ENCODE results near the gene SAE1. TPM values are rescaled to one million over a fixed set of nuclear protein-coding genes. Genes with fewer than 3 reads are reported as not detected.

Gene SAE1
- total and polyA plus RNA-seq, 2 donors from 2014 or later, result 39.5 to 49.4 TPM

- no peaks in the 10 kb centered on the region for H3K27me3 ChIP-seq (ENCODE audit: control insufficient read depth, insufficient read depth, low read length)
- no peak overlapping the region for H3K9ac ChIP-seq (ENCODE audit: low read length in 3 of 3)
- no peak for TF ChIP-seq CTCF (IDR thresholded peaks at IDR 0.05; ENCODE audit: borderline replicate concordance, extremely low read depth, insufficient read depth)
- intact Hi-C loops (cut with DNase I), result no loop called here
- H3K4me1 ChIP-seq (ENCODE audit: control insufficient read depth in 2 of 3, insufficient read depth in 2 of 3, low read depth in 1 of 3, low read length in 3 of 3), result peaks cover 11 to 12% (median 12%) of the 10 kb centered on the region in 3 donors
- H3K27ac ChIP-seq (ENCODE audit: low read depth in 2 of 2, low read length in 2 of 2), result no peak overlapping the region
- FAIRE-seq (no peak), DNase-seq (no peak)
- no peak overlapping the region for H3K4me3 ChIP-seq (ENCODE audit: low read length in 3 of 3)
- H3K9me3 ChIP-seq (ENCODE audit: control insufficient read depth in 2 of 3, insufficient read depth in 1 of 3, low read length in 3 of 3), result no peaks in the 10 kb centered on the region
- peaks cover 0 to 2% (median 0%) of the 10 kb centered on the region in 3 donors for H3K36me3 ChIP-seq (ENCODE audit: control insufficient read depth in 2 of 3, insufficient read depth in 3 of 3, low read length in 3 of 3)
Observed at GRCh38 chr19:47188507-47189033, 57.9 kb downstream of the SAE1 start.

GRCh38 chr19:47190167-47190727 lies 59.6 kb downstream of the SAE1 start:
- DNase-seq (peak; percentile 74 to 90 (median 79)), FAIRE-seq (no peak)
- intact Hi-C loops (cut with DNase I), result no loop called here
- TF ChIP-seq CTCF (IDR thresholded peaks at IDR 0.05; ENCODE audit: borderline replicate concordance, extremely low read depth, insufficient read depth), result no peak
- peaks cover 11 to 12% (median 12%) of the 10 kb centered on the region in 3 donors for H3K4me1 ChIP-seq (ENCODE audit: control insufficient read depth in 2 of 3, insufficient read depth in 2 of 3, low read depth in 1 of 3, low read length in 3 of 3)
- H3K4me3 ChIP-seq (ENCODE audit: low read length in 3 of 3), result peak overlapping the region in 1 of 3 donors; percentile 13
- H3K9me3 ChIP-seq (ENCODE audit: control insufficient read depth in 2 of 3, insufficient read depth in 1 of 3, low read length in 3 of 3), result no peaks in the 10 kb centered on the region
- H3K27ac ChIP-seq (ENCODE audit: low read depth in 2 of 2, low read length in 2 of 2), result peak overlapping the region in 1 of 2 donors; percentile 51
- H3K27me3 ChIP-seq (ENCODE audit: control insufficient read depth, insufficient read depth, low read length), result no peaks in the 10 kb centered on the region
- H3K9ac ChIP-seq (ENCODE audit: low read length in 3 of 3), result no peak overlapping the region
- H3K36me3 ChIP-seq (ENCODE audit: control insufficient read depth in 2 of 3, insufficient read depth in 3 of 3, low read length in 3 of 3), result peaks cover 0 to 2% (median 0%) of the 10 kb centered on the region in 3 donors

- Histone ChIP-seq H3K36me3 (ENCODE audit: control insufficient read depth in 2 of 3, insufficient read depth in 3 of 3, low read length in 3 of 3) (peaks cover 2 to 9% (median 5%) of the 10 kb centered on the region in 3 donors), H3K4me1 (ENCODE audit: control insufficient read depth in 2 of 3, insufficient read depth in 2 of 3, low read depth in 1 of 3, low read length in 3 of 3) (peaks cover 3 to 4% (median 4%) of the 10 kb centered on the region in 3 donors), H3K4me3 (ENCODE audit: low read length in 3 of 3) (no peak overlapping the region), H3K27ac (ENCODE audit: low read depth in 2 of 2, low read length in 2 of 2) (no peak overlapping the region), H3K9ac (ENCODE audit: low read length in 3 of 3) (no peak overlapping the region), H3K9me3 (ENCODE audit: control insufficient read depth in 2 of 3, insufficient read depth in 1 of 3, low read length in 3 of 3) (no peaks in the 10 kb centered on the region), H3K27me3 (ENCODE audit: control insufficient read depth, insufficient read depth, low read length) (no peaks in the 10 kb centered on the region)
- FAIRE-seq (no peak), DNase-seq (no peak)
- TF ChIP-seq CTCF (IDR thresholded peaks at IDR 0.05; ENCODE audit: borderline replicate concordance, extremely low read depth, insufficient read depth), result no peak
- intact Hi-C loops (cut with DNase I), result no loop called here
Observed at GRCh38 chr19:47195434-47195833, 64.8 kb downstream of the SAE1 start.

Data from kidney (tissue), 14 donors.